GM12865 (cell line): ENCODE measurements around the gene OR1M1.

ENCODE experiments used
- DNase-seq: peaks from one replicate; pipeline ENCODE4 v3.0.0; 2010; ENCODE audit warnings: low read depth
- H3K4me3 ChIP-seq: 2 replicates; pipeline ENCODE4 v1.5.1; 2011; ENCODE audit warnings: mild to moderate bottlenecking, low read depth, low read length, control low read depth
- TF ChIP-seq, protein P1 (sequence below): IDR thresholded peaks from 2 replicates; pipeline ENCODE4 v1.5.1; 2011; ENCODE audit warnings: low read length, control low read depth, low read depth, inconsistent platforms; ENCODE audit not compliant: insufficient read depth; ENCODE audit errors: missing control alignments

The OR1M1 gene, protein sequence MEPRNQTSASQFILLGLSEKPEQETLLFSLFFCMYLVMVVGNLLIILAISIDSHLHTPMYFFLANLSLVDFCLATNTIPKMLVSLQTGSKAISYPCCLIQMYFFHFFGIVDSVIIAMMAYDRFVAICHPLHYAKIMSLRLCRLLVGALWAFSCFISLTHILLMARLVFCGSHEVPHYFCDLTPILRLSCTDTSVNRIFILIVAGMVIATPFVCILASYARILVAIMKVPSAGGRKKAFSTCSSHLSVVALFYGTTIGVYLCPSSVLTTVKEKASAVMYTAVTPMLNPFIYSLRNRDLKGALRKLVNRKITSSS

DNA sequence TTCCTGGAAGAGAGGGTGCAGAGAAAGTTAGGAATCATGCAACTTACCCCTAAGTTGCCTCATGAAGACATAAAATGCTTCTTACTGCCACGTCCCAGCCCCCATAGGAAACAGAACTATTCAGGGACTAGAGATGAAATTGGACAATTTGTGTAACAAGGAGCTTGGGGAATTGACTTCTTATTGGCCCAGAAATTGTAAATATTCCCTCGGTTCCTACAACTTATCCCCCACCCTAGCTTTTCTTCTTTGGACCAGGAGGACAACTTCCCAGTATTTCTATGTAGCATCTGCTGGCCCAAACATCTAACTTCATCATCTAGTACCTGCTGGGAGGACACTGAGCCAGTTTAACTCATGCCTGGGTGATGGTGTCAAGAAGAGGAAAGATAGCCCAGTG, at the start of gene OR1M1:
TSS of gene OR1M1 (plus strand) at position 301 of the 400 bp plus-strand sequence. CDS start 6,184 bp downstream, outside the sequence.
- DNase-seq, result no peak
- TF ChIP-seq, protein P1, sequence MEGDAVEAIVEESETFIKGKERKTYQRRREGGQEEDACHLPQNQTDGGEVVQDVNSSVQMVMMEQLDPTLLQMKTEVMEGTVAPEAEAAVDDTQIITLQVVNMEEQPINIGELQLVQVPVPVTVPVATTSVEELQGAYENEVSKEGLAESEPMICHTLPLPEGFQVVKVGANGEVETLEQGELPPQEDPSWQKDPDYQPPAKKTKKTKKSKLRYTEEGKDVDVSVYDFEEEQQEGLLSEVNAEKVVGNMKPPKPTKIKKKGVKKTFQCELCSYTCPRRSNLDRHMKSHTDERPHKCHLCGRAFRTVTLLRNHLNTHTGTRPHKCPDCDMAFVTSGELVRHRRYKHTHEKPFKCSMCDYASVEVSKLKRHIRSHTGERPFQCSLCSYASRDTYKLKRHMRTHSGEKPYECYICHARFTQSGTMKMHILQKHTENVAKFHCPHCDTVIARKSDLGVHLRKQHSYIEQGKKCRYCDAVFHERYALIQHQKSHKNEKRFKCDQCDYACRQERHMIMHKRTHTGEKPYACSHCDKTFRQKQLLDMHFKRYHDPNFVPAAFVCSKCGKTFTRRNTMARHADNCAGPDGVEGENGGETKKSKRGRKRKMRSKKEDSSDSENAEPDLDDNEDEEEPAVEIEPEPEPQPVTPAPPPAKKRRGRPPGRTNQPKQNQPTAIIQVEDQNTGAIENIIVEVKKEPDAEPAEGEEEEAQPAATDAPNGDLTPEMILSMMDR, result no peak
- no peak within 1 kb of the TSS for H3K4me3 ChIP-seq

DNA sequence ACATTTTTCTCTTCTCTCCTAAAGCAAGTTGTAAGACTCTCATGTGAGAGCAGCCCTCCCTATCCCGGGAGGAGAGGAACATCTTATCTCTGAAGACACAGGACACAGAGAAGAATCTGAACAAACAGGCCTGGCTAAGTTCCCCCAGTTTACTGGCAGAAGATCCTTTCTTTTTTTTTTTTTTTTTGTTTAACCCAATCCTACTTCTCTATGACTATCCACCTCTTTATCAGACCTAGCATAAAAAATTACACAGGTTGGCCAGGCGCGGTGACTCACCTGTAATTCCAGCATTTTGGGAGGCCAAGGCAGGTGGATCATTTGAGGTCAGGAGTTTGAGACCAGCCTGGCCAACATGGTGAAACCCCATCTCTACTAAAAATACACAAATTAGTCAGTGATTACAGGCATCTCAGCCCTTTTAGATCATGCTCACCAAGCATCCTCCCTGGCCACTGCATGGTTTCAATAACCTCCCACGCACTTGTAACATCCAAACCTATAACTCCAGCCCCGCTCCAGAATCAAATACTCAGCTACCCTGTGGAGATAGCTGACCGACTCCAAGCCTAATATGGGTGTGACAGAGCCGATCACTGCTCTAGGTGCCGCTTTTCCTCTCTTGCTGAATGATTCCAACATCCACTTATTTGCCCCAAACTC, 49.3 kb upstream of the OR1M1 start:
- TF ChIP-seq, protein P1, result no peak
- no peak overlapping the region for H3K4me3 ChIP-seq
- DNase-seq, result no peak

DNA sequence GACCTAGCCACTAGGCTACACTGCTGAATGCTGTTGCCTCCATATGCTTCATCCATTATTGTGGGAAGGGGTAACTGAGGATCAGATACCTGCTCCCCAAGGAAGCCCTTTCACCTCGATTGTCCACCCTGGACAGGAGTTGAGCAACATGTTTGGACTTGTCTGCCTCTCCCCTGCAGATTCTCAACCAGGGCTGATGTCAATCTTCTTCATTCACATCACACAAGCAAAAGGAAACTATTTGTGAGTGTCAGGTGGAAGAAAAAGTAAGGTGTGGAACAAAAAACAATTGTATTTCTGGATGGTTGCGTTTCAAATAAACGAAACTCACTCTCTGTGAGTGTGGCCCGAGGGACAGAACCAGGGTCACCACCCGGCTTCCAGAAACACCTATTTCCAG, 47.1 kb upstream of the OR1M1 start:
- no peak for DNase-seq
- TF ChIP-seq, protein P1, result no peak

DNA sequence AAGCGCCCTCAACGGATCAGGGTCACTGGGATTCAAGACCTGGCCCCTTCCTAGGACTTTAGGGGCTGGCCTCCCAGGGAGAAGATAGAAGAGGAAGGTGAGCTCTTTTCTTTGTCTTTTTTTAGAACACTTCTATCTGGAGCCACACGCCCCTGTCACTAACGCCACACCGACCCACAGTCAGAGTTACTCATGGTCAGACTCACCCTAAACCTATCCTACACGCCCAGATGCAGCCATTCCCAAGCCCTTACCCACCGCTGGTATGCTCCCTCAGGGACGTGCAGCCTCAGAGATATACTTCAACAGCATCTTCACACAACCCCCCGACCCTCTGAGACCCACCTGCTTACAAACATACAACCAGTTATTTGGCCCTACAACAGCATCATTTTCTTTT, 46.7 kb upstream of the OR1M1 start:
- H3K4me3 ChIP-seq, result no peak overlapping the region
- TF ChIP-seq, protein P1, result no peak
- DNase-seq, result no peak

More for the DNA sequence above, 47.1 kb upstream of the OR1M1 start:
- no peak overlapping the region for H3K4me3 ChIP-seq

DNA sequence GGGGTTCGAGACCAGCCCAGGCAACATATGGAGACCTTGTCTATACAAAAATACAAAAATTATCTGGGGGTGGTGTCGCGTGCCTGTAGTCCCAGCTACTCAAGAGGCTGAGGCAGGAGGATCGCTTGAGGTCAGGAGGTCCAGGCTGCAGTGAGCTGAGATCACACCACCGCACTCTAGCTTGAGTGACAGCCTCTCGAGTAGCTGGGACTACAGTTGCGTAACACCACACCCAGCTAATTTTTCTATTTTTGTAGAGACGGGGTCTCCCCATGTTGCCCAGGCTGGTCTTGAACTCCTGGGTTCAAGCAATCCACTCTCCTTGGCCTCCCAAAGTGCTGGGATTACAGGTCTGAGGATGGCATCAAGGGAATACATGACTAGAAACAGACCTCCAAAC, 45.8 kb upstream of the OR1M1 start:
- no peak overlapping the region for H3K4me3 ChIP-seq
- TF ChIP-seq, protein P1, result no peak
- DNase-seq, result no peak

DNA sequence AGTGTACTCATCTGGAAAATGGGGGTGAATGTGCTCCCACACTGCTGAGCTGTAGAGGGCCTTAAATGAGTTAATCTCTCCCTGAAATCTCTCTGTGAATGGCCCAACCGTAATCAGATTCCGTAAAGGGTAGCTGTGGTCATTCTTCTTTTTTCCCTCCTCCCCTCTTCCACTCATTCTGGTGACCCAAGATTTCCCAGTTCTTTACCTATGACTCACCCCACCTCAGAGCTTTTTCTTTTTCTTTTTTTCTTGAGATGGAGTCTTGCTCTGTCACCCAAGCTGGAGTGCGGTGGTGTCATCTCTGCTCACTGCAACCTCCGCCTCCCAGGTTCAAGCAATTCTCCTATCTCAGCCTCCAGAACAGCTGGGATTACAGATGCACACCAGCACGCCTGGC, 43.3 kb upstream of the OR1M1 start:
- no peak overlapping the region for H3K4me3 ChIP-seq
- TF ChIP-seq, protein P1, result no peak
- no peak for DNase-seq

DNA sequence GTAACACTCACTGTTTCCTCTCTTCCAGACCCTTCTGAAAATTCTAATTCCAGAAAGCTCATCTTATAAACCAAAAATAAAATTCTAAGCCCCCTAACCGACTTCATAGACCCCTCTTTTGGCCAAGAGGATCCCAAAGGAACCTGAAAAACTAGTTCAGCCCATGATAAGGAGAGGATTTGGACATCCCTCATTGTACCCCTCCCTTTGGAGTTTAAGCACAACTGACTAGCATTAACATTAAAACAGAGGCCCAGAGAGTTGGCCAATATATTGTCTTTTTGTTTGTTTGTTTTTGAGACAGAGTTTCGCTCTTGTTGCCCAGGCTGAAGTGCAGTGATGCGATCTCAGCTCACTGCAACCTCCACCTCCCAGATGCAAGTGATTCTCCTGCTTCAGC, 42.4 kb upstream of the OR1M1 start:
- no peak overlapping the region for H3K4me3 ChIP-seq
- TF ChIP-seq, protein P1, result no peak

More for the DNA sequence above, 42.4 kb upstream of the OR1M1 start:
- no peak for DNase-seq
